CD4-positive, CD25-positive, alpha-beta regulatory T cell (primary cell): Measurements from ENCODE around the gene RREB1. TPM values are rescaled to one million over a fixed set of nuclear protein-coding genes. Genes with fewer than 3 reads are reported as not detected.

Source experiments
- ATAC-seq, 2 donors: fragments of 150-1000 bp; cut with Tn5 transposase; one replicate each; pipeline ENCODE4 v1.10.0; 2021; ENCODE audit warnings: low read depth in 2 of 2, moderate number of reproducible peaks in 2 of 2, moderate library complexity in 1 of 2
- DNase-seq, 3 donors: peaks; one replicate each; pipeline versions ENCODE4 v3.0.0 to v3.0.0-alpha.2; 2012 to 2022; ENCODE audit warnings: mixed read lengths in 1 of 3
- H3K27ac ChIP-seq: one replicate; pipeline ENCODE4 v1.7.0; 2013; ENCODE audit warnings: mild to moderate bottlenecking, low read length; ENCODE audit not compliant: insufficient read depth, poor library complexity, severe bottlenecking
- H3K27me3 ChIP-seq: one replicate; pipeline ENCODE4 v1.7.0; 2013; ENCODE audit warnings: low read length; ENCODE audit not compliant: control insufficient read depth, insufficient read depth
- H3K36me3 ChIP-seq: one replicate; pipeline ENCODE4 v1.7.0; 2013; ENCODE audit warnings: mild to moderate bottlenecking, low read length, moderate library complexity; ENCODE audit not compliant: control insufficient read depth, insufficient read depth
- H3K4me1 ChIP-seq: 2 replicates; pipeline ENCODE4 v1.7.0; 2013; ENCODE audit warnings: mild to moderate bottlenecking, low read length; ENCODE audit not compliant: insufficient read depth, control insufficient read depth, poor library complexity, severe bottlenecking
- H3K4me3 ChIP-seq: one replicate; pipeline ENCODE4 v1.7.0; 2013; ENCODE audit warnings: low read depth, mild to moderate bottlenecking, low read length, moderate library complexity
- H3K9me3 ChIP-seq, 2 experiments: 1 replicate in 1 of 2; 2 replicates in 1 of 2; pipeline ENCODE4 v1.7.0; 2013; ENCODE audit warnings: low read length in 2 of 2, mild to moderate bottlenecking in 1 of 2, moderate library complexity in 1 of 2; ENCODE audit not compliant: control insufficient read depth in 2 of 2
- H3K27ac Mint-ChIP-seq, 3 donors: one replicate each; pipeline ENCODE4 v1.8.0; 2020 to 2022; ENCODE audit warnings: mild to moderate bottlenecking in 3 of 3, mixed read lengths in 3 of 3, moderate library complexity in 2 of 3
- H3K27me3 Mint-ChIP-seq: one replicate; pipeline ENCODE4 v1.8.0; 2022; ENCODE audit warnings: mild to moderate bottlenecking, mixed read lengths
- H3K36me3 Mint-ChIP-seq: one replicate; pipeline ENCODE4 v1.8.0; 2020; ENCODE audit warnings: mixed read lengths
- H3K4me1 Mint-ChIP-seq, 4 donors: one replicate each; pipeline ENCODE4 v1.8.0; 2020 to 2022; ENCODE audit warnings: mixed read lengths in 4 of 4, mild to moderate bottlenecking in 1 of 4
- H3K4me3 Mint-ChIP-seq, 4 donors: one replicate each; pipeline ENCODE4 v1.8.0; 2020 to 2022; ENCODE audit warnings: mild to moderate bottlenecking in 4 of 4, mixed read lengths in 4 of 4, moderate library complexity in 3 of 4
- H3K9me3 Mint-ChIP-seq, 7 donors: one replicate each; pipeline ENCODE4 v1.8.0; 2020 to 2022; ENCODE audit warnings: mixed read lengths in 7 of 7, mild to moderate bottlenecking in 3 of 7, moderate library complexity in 2 of 7
- polyA plus RNA-seq, 4 donors: library from polyadenylated mRNA; unstranded; fragments of 300-500 nt; fragmentation: Illumina TruSeq; gene quantifications; one replicate each; pipeline ENCODE4 v1.2.3, GENCODE V29; 2021
- total RNA-seq: library from RNA; stranded (reverse); gene quantifications from one replicate; pipeline ENCODE4 v1.2.3, GENCODE V29; 2022

Gene RREB1
- total and polyA plus RNA-seq, 5 donors from 2014 or later: 1.2 to 45.2 (median 2.3) TPM

- Mint-ChIP-seq H3K9me3 (peaks cover 0 to 2% (median 0%) of the 10 kb centered on the region in 7 donors), H3K27ac (peak overlapping the region; percentile 88 to 95 (median 93)), H3K36me3 (no peaks in the 10 kb centered on the region), H3K4me3 (peak overlapping the region; percentile 89 to 95 (median 94)), H3K27me3 (no peaks in the 10 kb centered on the region), H3K4me1 (peaks cover 16 to 63% (median 52%) of the 10 kb centered on the region in 4 donors)
- H3K27ac ChIP-seq: peak overlapping the region; percentile 68
- H3K27me3 ChIP-seq: no peaks in the 10 kb centered on the region
- ATAC-seq (no peak), DNase-seq (peak in 2 of 3 donors; percentile 15 to 44)
- H3K36me3 ChIP-seq: no peaks in the 10 kb centered on the region
- H3K4me3 ChIP-seq: peak overlapping the region; percentile 83
- H3K4me1 ChIP-seq: peaks cover 43% of the 10 kb centered on the region
- H3K9me3 ChIP-seq: no peaks in the 10 kb centered on the region
These were observed 2.5 kb downstream of the RREB1 start for GRCh38 chr6:7110092-7110792.

GRCh38 chr6:7111095-7111690 is 3.4 kb downstream of the RREB1 start:
- H3K27me3 ChIP-seq: no peaks in the 10 kb centered on the region
- H3K36me3 Mint-ChIP-seq: no peaks in the 10 kb centered on the region
- peaks cover 43% of the 10 kb centered on the region for H3K4me1 ChIP-seq
- peaks cover 23 to 71% (median 59%) of the 10 kb centered on the region in 4 donors for H3K4me1 Mint-ChIP-seq
- peaks cover 0 to 2% (median 0%) of the 10 kb centered on the region in 7 donors for H3K9me3 Mint-ChIP-seq
- no peaks in the 10 kb centered on the region for H3K9me3 ChIP-seq
- H3K27ac ChIP-seq: peak overlapping the region; percentile 37
- peak overlapping the region; percentile 83 for H3K4me3 ChIP-seq
- H3K4me3 Mint-ChIP-seq: peak overlapping the region in 2 of 4 donors; percentile 89 to 94
- H3K27ac Mint-ChIP-seq: peak overlapping the region; percentile 88 to 95 (median 93)
- H3K36me3 ChIP-seq: no peaks in the 10 kb centered on the region
- no peaks in the 10 kb centered on the region for H3K27me3 Mint-ChIP-seq
- DNase-seq: no peak
- ATAC-seq: no peak

GRCh38 chr6:7112171-7112570 is 4.4 kb downstream of the RREB1 start:
- peak overlapping the region; percentile 29 to 78 (median 53) for H3K4me3 Mint-ChIP-seq
- no peaks in the 10 kb centered on the region for H3K36me3 Mint-ChIP-seq
- peaks cover 31 to 74% (median 61%) of the 10 kb centered on the region in 4 donors for H3K4me1 Mint-ChIP-seq
- peaks cover 42% of the 10 kb centered on the region for H3K4me1 ChIP-seq
- peak overlapping the region; percentile 37 for H3K27ac ChIP-seq
- peaks cover 0 to 2% (median 0%) of the 10 kb centered on the region in 7 donors for H3K9me3 Mint-ChIP-seq
- peak overlapping the region; percentile 56 for H3K4me3 ChIP-seq
- H3K27me3 Mint-ChIP-seq: no peaks in the 10 kb centered on the region
- DNase-seq (no peak), ATAC-seq (no peak)
- H3K27me3 ChIP-seq: no peaks in the 10 kb centered on the region
- H3K36me3 ChIP-seq: no peaks in the 10 kb centered on the region
- peak overlapping the region; percentile 80 to 92 (median 89) for H3K27ac Mint-ChIP-seq
- H3K9me3 ChIP-seq: no peaks in the 10 kb centered on the region

- peak overlapping the region in 3 of 4 donors; percentile 29 to 78 (median 68) for H3K4me3 Mint-ChIP-seq
- Histone ChIP-seq H3K27ac (peak overlapping the region; percentile 15), H3K4me3 (peak overlapping the region; percentile 56), H3K4me1 (peaks cover 42% of the 10 kb centered on the region), H3K27me3 (no peaks in the 10 kb centered on the region), H3K36me3 (no peaks in the 10 kb centered on the region), H3K9me3 (no peaks in the 10 kb centered on the region)
- DNase-seq (peak in 2 of 3 donors; percentile 39 to 63), ATAC-seq (peak; percentile 46 to 50)
- H3K4me1 Mint-ChIP-seq: peaks cover 31 to 78% (median 62%) of the 10 kb centered on the region in 4 donors
- no peaks in the 10 kb centered on the region for H3K27me3 Mint-ChIP-seq
- no peaks in the 10 kb centered on the region for H3K36me3 Mint-ChIP-seq
- H3K9me3 Mint-ChIP-seq: peaks cover 0 to 2% (median 0%) of the 10 kb centered on the region in 7 donors
- H3K27ac Mint-ChIP-seq: peak overlapping the region; percentile 80 to 92 (median 89)
These were observed 5.1 kb downstream of the RREB1 start for GRCh38 chr6:7112741-7113313.

GRCh38 chr6:7114744-7115458 is 7.1 kb downstream of the RREB1 start:
- Mint-ChIP-seq H3K4me3 (peak overlapping the region in 1 of 4 donors; percentile 39), H3K27ac (peak overlapping the region in 2 of 3 donors; percentile 58 to 80), H3K9me3 (no peaks in the 10 kb centered on the region), H3K4me1 (peaks cover 31 to 87% (median 68%) of the 10 kb centered on the region in 4 donors), H3K27me3 (no peaks in the 10 kb centered on the region), H3K36me3 (no peaks in the 10 kb centered on the region)
- no peak for DNase-seq
- Histone ChIP-seq H3K27ac (no peak overlapping the region), H3K4me1 (peaks cover 33% of the 10 kb centered on the region), H3K36me3 (no peaks in the 10 kb centered on the region), H3K4me3 (no peak overlapping the region), H3K9me3 (no peaks in the 10 kb centered on the region), H3K27me3 (no peaks in the 10 kb centered on the region)
- no peak for ATAC-seq

DNA sequence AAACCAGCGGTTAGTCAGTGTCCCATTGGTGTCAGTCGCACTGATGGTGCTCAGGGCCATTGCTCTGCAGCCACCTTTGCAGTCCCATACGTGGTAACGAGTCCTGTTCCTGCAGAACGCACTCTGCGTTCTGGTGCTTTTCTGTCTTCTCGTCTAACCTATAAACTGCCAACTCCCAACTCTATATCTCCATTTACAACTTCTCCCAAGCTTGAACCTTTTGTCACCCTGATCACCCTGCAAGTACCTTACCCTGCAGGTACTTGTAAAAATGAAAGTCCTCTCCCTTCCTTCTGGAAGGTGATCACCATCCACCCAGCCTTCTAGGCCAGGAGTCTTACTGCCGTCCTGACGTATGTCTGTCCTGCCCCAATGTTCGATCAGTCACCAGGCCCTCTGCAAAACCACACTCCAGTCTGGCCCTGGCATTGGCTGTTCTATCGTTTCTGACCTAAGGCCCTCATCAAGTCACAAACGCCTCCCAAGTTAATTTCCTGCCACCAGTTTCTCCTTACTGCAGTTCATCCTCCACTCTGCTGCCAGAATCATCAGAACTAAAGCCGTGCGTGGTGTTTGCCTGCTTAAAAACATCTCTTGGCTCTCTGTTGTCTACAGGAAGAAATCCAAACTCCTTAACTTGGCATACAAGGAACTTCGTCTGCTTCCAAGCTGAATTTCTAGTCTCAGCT is 7.9 kb downstream of the RREB1 start:
- no peaks in the 10 kb centered on the region for H3K9me3 Mint-ChIP-seq
- H3K36me3 ChIP-seq: no peaks in the 10 kb centered on the region
- H3K4me1 Mint-ChIP-seq: peaks cover 31 to 85% (median 66%) of the 10 kb centered on the region in 4 donors
- DNase-seq (no peak), ATAC-seq (no peak)
- H3K9me3 ChIP-seq: no peaks in the 10 kb centered on the region
- H3K27me3 Mint-ChIP-seq: no peaks in the 10 kb centered on the region
- no peaks in the 10 kb centered on the region for H3K36me3 Mint-ChIP-seq
- H3K4me3 ChIP-seq: no peak overlapping the region
- peak overlapping the region in 3 of 4 donors; percentile 5 to 60 (median 19) for H3K4me3 Mint-ChIP-seq
- peaks cover 25% of the 10 kb centered on the region for H3K4me1 ChIP-seq
- H3K27me3 ChIP-seq: no peaks in the 10 kb centered on the region
- no peak overlapping the region for H3K27ac ChIP-seq
- H3K27ac Mint-ChIP-seq: peak overlapping the region; percentile 9 to 76 (median 68)

- H3K36me3 ChIP-seq: no peaks in the 10 kb centered on the region
- peaks cover 11% of the 10 kb centered on the region for H3K4me1 ChIP-seq
- Mint-ChIP-seq H3K36me3 (peaks cover 8% of the 10 kb centered on the region), H3K4me3 (peak overlapping the region in 1 of 4 donors; percentile 47), H3K4me1 (peaks cover 20 to 71% (median 50%) of the 10 kb centered on the region in 4 donors), H3K27ac (peak overlapping the region in 2 of 3 donors; percentile 27 to 83), H3K27me3 (no peaks in the 10 kb centered on the region), H3K9me3 (no peaks in the 10 kb centered on the region)
- DNase-seq (no peak), ATAC-seq (no peak)
- H3K4me3 ChIP-seq: no peak overlapping the region
- H3K9me3 ChIP-seq: no peaks in the 10 kb centered on the region
- H3K27ac ChIP-seq: no peak overlapping the region
- H3K27me3 ChIP-seq: no peaks in the 10 kb centered on the region
These were observed 11.6 kb downstream of the RREB1 start for GRCh38 chr6:7119272-7119801.
